HepG2 (cell line): ENCODE results near the gene TM2D3. TPM values are rescaled to one million over a fixed set of nuclear protein-coding genes. Genes with fewer than 3 reads are reported as not detected.
A peak's percentile ranks its signal among the peaks of the same experiment; 100 is the strongest.

Experiments
- ATAC-seq: fragments of 200-7000 bp; cut with Tn5 transposase; 3 replicates; pipeline ENCODE4 v1.9.1; 2020; ENCODE audit warnings: mild to moderate bottlenecking, moderate library complexity
- BruUV-seq: library from RNA; stranded (reverse); fragments of 400-500 nt; replicated peaks from 2 replicates; lab custom pipeline; 2021; lab: Mats Ljungman, UMichigan
- CTCF ChIA-PET: fragments of 300-600 bp; formaldehyde crosslinking; extraction: SDS; loops from one replicate; lab custom pipeline; 2021; ENCODE audit warnings: low total read pairs, inconsistent platforms, low intra/inter-chr PET ratio; lab: Yijun Ruan, JAX
- POLR2A ChIA-PET: fragments of 350-600 bp; sonication (Branson Sonifier 250); formaldehyde crosslinking; loops from one replicate; lab custom pipeline; 2020; ENCODE audit warnings: antibody characterized with exemption, inconsistent platforms; lab: Yijun Ruan, JAX
- DNase-seq: peaks from one replicate; pipeline ENCODE4 v3.0.0-alpha.2; 2015; ENCODE audit warnings: low spot score
- FAIRE-seq: peaks from 3 replicates; lab custom pipeline; 2011; peaks lifted over from hg19 to GRCh38; lab: Jason Lieb, UNC
- H2AFZ ChIP-seq: one replicate; pipeline ENCODE4 v1.6.1; 2011; ENCODE audit warnings: low read length, inconsistent platforms
- H3K27ac ChIP-seq: fragments of 300-600 bp; 3 replicates; pipeline ENCODE4 v1.8.0; 2011; ENCODE audit warnings: mixed run types, mild to moderate bottlenecking, mixed read lengths, low read length, inconsistent platforms; ENCODE audit not compliant: insufficient read depth; ENCODE audit errors: extremely low read length
- H3K27me3 ChIP-seq, 2 experiments: fragments of 200-600 bp in 1 of 2; 2 replicates in 1 of 2; 3 replicates in 1 of 2; pipeline versions ENCODE4 v1.6.0 to v1.8.0; 2011; ENCODE audit warnings: low read length in 2 of 2, mild to moderate bottlenecking in 2 of 2, moderate library complexity in 2 of 2, inconsistent platforms in 1 of 2; ENCODE audit not compliant: insufficient read depth in 2 of 2, control insufficient read depth in 1 of 2
- H3K36me3 ChIP-seq, 2 experiments: fragments of 200-600 bp in 1 of 2; replicated peaks in 1 of 2; 2 replicates in 1 of 2; 3 replicates in 1 of 2; pipeline versions ENCODE4 v1.5.1 to v1.8.0; 2011; ENCODE audit warnings: low read length in 2 of 2, inconsistent platforms in 1 of 2; ENCODE audit not compliant: insufficient read depth in 2 of 2, control insufficient read depth in 1 of 2
- H3K4me1 ChIP-seq: 2 replicates; pipeline ENCODE4 v1.5.1; 2012; ENCODE audit warnings: low read length, inconsistent platforms; ENCODE audit not compliant: insufficient read depth
- H3K4me2 ChIP-seq: 2 replicates; pipeline ENCODE4 v1.6.0; 2011; ENCODE audit warnings: low read depth, low read length, inconsistent platforms
- H3K4me3 ChIP-seq, 3 experiments: fragments of 200-600 bp in 1 of 3; sonication (generic), shearing (Covaris generic) in 1 of 3; replicated peaks in 1 of 3; 2 replicates each; pipeline ENCODE4 v1.5.1; 2011 to 2016; ENCODE audit warnings: low read length in 3 of 3, inconsistent platforms in 2 of 3, low read depth in 2 of 3, mild to moderate bottlenecking in 2 of 3, control low read depth in 1 of 3, mixed read lengths in 1 of 3; ENCODE audit not compliant: insufficient read depth in 1 of 3
- H3K79me2 ChIP-seq: one replicate; pipeline ENCODE4 v1.6.1; 2011; ENCODE audit warnings: low read length, inconsistent platforms; ENCODE audit not compliant: insufficient read depth
- H3K9ac ChIP-seq: 2 replicates; pipeline ENCODE4 v1.6.0; 2011; ENCODE audit warnings: mild to moderate bottlenecking, low read depth, low read length, inconsistent platforms; ENCODE audit not compliant: insufficient read depth
- H3K9me3 ChIP-seq: 2 replicates; pipeline ENCODE4 v1.5.1; 2012; ENCODE audit warnings: mild to moderate bottlenecking, low read length
- H4K20me1 ChIP-seq: 2 replicates; pipeline ENCODE4 v1.6.0; 2011; ENCODE audit warnings: inconsistent platforms, mild to moderate bottlenecking, low read length, moderate library complexity; ENCODE audit not compliant: insufficient read depth
- CEBPB ChIP-seq: IDR thresholded peaks from 2 replicates; pipeline ENCODE4 v1.6.1; 2011; ENCODE audit warnings: low read depth, low read length, improper control_type of control experiment, borderline replicate concordance
- FOXA1 ChIP-seq, 2 experiments: fragments of 450-650 bp in 1 of 2; sonication (generic) in 1 of 2; formaldehyde crosslinking in 1 of 2; IDR thresholded peaks; 2 replicates each; pipeline versions ENCODE4 v1.4.0 to v1.6.1; 2016 to 2020; ENCODE audit warnings: missing genetic modification reagents in 1 of 2
- HNF4A ChIP-seq: sonication (generic); formaldehyde crosslinking; IDR thresholded peaks from 2 replicates; pipeline ENCODE4 v1.4.0; 2020; ENCODE audit warnings: missing genetic modification reagents
- ZNF382 ChIP-seq: sonication (generic); formaldehyde crosslinking; IDR thresholded peaks from 2 replicates; pipeline ENCODE4 v1.5.0; 2020; ENCODE audit warnings: missing genetic modification reagents, mild to moderate bottlenecking, borderline replicate concordance
- WGBS: methylation state at CpG from one replicate; pipeline ENCODE4 v1.1.6; 2017; ENCODE audit warnings: low lambda C conversion rate; 5-methylcytosine and 5-hydroxymethylcytosine counted together
- in situ Hi-C: cut with HindIII; loops from 2 replicates; pipeline ENCODE4 v1.10.0; 2017; ENCODE audit warnings: low pct_unique_long_range_greater_than_20kb; ENCODE audit not compliant: extremely low pct_ligation_motif_present
- intact Hi-C: fragments of 100-400 bp; cut with micrococcal nuclease; formaldehyde crosslinking; loops from one replicate; pipeline ENCODE4 v1.10.0; 2022; ENCODE audit not compliant: unreplicated experiment
- polyA plus RNA-seq, 8 experiments: library from polyadenylated mRNA; depleted of rRNA in 3 of 8; stranded (reverse) in 7 of 8; unstranded in 1 of 8; fragments of >200 nt; fragmentation: Illumina TruSeq in 4 of 8; extraction: Trizol in 4 of 8; gene quantifications; 2 replicates each; pipeline versions ENCODE4 v1.2.1 to v1.2.3, GENCODE V29; 2011 to 2016; ENCODE audit warnings: low read depth in 4 of 8, missing spikeins in 1 of 8, mixed read lengths in 1 of 8; ENCODE audit not compliant: insufficient read depth in 1 of 8
- total RNA-seq, 5 experiments: library from RNA; depleted of rRNA; stranded (reverse); fragments of >200 nt; fragmentation: Illumina TruSeq; extraction: Trizol; gene quantifications; 2 replicates each; pipeline ENCODE4 v1.2.3, GENCODE V29; 2016; ENCODE audit warnings: low read depth in 1 of 5
- TF ChIP-seq, protein P1 (sequence below): IDR thresholded peaks from 2 replicates; pipeline ENCODE4 v1.4.0; 2020; ENCODE audit warnings: mild to moderate bottlenecking, missing genetic modification reagents

TM2D3 gene
- total and polyA plus RNA-seq, 2 of the 13 experiments (the other 11 are each of a cell fraction or from before 2014, with no cell fraction given) = 31.1 to 72.7 TPM

DNA sequence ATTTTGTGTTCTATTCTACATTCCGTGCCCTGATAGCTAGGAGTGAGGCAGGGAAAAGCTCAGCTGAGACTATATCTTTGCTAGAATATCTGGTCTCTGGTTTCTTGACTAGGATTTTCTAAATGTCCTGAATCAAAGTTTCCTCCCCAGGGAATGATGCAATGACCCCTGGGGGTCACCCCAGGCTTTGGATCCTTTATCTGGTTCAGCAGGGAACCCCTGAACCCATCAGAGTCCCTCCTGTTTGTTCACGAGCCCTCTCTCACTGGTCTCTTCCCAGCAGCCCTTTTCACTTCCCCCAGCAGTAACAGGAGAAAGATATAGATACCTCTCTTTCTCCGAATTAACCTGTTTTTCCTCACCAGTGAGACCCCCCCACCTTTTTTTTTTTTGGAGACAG is 14.3 kb downstream of the TM2D3 start:
- H3K27ac ChIP-seq = peak overlapping the region; percentile 40
- H3K9me3 ChIP-seq = no peaks in the 10 kb centered on the region
- in situ Hi-C loops (no loop called here), intact Hi-C loops (no loop called here)
- H3K4me2 ChIP-seq = no peak overlapping the region
- H3K4me3 ChIP-seq = no peak overlapping the region
- no TSS peak for BruUV-seq
- ATAC-seq = no peak; the same call in 2 of the 3 replicates
- FAIRE-seq = no peak
- peaks cover 0 to 23% of the 10 kb centered on the region in 2 experiments; a peak in 2 of 5 replicates for H3K36me3 ChIP-seq
- no peaks in the 10 kb centered on the region for H3K79me2 ChIP-seq
- WGBS = 70% methylated on average over 3 of the region's 3 CpGs
- H2AFZ ChIP-seq = no peak overlapping the region
- ChIA-PET CTCF (no interaction called here), POLR2A (interaction anchor here (0.9 to 1.2 kb wide), 2 partner anchors 150 to 338 kb away, joined by 3 read pairs; no protein-coding TSS in a partner anchor)
- DNase-seq = no peak
- no peaks in the 10 kb centered on the region for H4K20me1 ChIP-seq
- TF ChIP-seq ZNF382 (CRISPR knock-in tag) (no peak), CEBPB (peak; percentile 7; the same call in 1 of the 2 replicates)
- no peaks in the 10 kb centered on the region for H3K27me3 ChIP-seq
- H3K9ac ChIP-seq = no peak overlapping the region
- peaks cover 36% of the 10 kb centered on the region for H3K4me1 ChIP-seq

DNA sequence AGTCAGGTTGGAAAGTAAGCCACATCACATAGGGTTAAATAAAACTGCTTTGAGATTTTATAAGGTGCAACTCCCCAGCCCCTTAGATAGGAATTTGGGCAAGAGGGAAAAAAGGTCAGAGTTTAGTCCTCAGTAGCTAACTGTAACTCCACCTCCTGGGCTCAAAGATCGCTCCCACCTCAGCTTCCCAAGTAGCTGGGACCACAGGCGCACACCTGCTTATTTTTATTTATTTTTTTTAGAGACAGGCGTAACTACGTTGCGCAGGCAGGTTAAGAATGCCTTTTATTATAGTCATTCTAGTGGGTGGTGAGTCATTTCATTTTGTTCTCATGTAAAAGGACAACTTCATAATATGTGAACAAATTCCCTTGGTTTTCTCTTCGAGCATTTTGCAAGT is 14.7 kb downstream of the TM2D3 start:
- Histone ChIP-seq H3K27me3 (no peaks in the 10 kb centered on the region), H3K4me2 (no peak overlapping the region), H3K36me3 (peaks cover 0 to 20% of the 10 kb centered on the region in 2 experiments; a peak in 2 of 5 replicates), H4K20me1 (no peaks in the 10 kb centered on the region), H3K9me3 (no peaks in the 10 kb centered on the region), H3K4me3 (no peak overlapping the region), H3K9ac (no peak overlapping the region), H3K4me1 (peaks cover 36% of the 10 kb centered on the region), H2AFZ (no peak overlapping the region), H3K27ac (peak overlapping the region; percentile 40), H3K79me2 (no peaks in the 10 kb centered on the region)
- BruUV-seq = no TSS peak
- no peak for DNase-seq
- intact Hi-C loops = no loop called here
- ChIA-PET CTCF (no interaction called here), POLR2A (interaction anchor here (0.9 to 1.2 kb wide), 2 partner anchors 149 to 337 kb away, joined by 3 read pairs; no protein-coding TSS in a partner anchor)
- ATAC-seq = no peak; the same call in 2 of the 3 replicates
- FAIRE-seq = no peak
- WGBS = 50% methylated on average over 6 of the region's 6 CpGs
- in situ Hi-C loops = no loop called here
- TF ChIP-seq FOXA1 (IDR thresholded peaks at IDR 0.05) (no peak), FOXA1 (CRISPR knock-in tag; IDR thresholded peaks at IDR 0.05) (no peak), HNF4A (CRISPR knock-in tag) (peak; percentile 24; the same call in 1 of the 2 replicates)
- TF ChIP-seq, protein P1, sequence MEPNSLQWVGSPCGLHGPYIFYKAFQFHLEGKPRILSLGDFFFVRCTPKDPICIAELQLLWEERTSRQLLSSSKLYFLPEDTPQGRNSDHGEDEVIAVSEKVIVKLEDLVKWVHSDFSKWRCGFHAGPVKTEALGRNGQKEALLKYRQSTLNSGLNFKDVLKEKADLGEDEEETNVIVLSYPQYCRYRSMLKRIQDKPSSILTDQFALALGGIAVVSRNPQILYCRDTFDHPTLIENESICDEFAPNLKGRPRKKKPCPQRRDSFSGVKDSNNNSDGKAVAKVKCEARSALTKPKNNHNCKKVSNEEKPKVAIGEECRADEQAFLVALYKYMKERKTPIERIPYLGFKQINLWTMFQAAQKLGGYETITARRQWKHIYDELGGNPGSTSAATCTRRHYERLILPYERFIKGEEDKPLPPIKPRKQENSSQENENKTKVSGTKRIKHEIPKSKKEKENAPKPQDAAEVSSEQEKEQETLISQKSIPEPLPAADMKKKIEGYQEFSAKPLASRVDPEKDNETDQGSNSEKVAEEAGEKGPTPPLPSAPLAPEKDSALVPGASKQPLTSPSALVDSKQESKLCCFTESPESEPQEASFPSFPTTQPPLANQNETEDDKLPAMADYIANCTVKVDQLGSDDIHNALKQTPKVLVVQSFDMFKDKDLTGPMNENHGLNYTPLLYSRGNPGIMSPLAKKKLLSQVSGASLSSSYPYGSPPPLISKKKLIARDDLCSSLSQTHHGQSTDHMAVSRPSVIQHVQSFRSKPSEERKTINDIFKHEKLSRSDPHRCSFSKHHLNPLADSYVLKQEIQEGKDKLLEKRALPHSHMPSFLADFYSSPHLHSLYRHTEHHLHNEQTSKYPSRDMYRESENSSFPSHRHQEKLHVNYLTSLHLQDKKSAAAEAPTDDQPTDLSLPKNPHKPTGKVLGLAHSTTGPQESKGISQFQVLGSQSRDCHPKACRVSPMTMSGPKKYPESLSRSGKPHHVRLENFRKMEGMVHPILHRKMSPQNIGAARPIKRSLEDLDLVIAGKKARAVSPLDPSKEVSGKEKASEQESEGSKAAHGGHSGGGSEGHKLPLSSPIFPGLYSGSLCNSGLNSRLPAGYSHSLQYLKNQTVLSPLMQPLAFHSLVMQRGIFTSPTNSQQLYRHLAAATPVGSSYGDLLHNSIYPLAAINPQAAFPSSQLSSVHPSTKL (CRISPR knock-in tag) = 0 out of 2 replicates have a peak, but pooled peaks have one; percentile 14
